ENCODE measurements around the gene GPR32.
"Not testable (repeated sequence)": the region's sequence is repeated elsewhere in the genome, so short reads cannot be mapped to it uniquely, and the experiment has no call there.

Gene GPR32, protein sequence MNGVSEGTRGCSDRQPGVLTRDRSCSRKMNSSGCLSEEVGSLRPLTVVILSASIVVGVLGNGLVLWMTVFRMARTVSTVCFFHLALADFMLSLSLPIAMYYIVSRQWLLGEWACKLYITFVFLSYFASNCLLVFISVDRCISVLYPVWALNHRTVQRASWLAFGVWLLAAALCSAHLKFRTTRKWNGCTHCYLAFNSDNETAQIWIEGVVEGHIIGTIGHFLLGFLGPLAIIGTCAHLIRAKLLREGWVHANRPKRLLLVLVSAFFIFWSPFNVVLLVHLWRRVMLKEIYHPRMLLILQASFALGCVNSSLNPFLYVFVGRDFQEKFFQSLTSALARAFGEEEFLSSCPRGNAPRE

DNA sequence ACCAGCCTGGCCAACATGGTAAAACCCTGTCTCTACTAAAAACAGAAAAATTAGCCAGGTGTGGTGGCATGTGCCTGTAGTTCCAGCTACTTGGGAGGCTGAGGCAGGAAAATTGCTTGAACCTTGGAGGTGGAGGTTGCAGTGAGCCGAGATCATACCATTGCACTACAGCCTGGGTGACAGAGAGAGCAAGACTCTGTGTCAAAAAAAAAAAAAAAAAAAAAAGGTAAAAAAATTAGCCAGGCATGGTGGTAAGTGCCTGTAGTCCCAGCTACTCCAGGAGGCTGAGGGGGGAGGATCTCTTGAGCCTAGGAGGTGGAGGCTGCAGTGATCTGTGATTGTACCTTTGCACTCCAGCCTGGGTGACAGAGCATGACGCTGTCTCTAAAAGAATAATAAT lies at the start of gene GPR32:
Gene GPR32 (plus strand): TSS at position 301 of the 400 bp plus-strand sequence. CDS start 137 bp downstream, outside the sequence.
- DNase-seq (ENCODE audit: low read depth in 2 of 2): not testable (repeated sequence)

DNA sequence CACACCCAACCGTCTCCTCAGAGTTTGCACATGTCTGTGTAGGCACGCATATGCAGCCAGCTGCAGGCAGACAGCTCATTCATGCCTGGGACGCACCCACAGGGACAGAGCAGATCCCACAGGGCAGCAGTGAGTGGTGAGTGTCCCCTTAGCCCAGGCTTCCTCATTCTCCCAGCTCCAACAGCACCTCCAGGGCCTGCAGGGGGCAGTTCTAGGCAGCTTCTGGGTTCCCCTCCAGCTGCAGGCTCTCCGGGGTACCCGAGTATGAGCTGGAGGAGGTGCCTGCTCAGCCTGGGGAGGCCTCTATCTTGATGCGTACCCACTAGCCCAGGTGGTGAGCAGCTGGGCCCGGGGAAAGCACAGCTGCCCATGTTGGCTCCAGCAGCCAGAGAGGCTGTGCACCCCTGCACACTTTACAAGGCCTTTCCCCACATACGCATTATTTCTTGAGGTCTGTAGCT lies 49.3 kb upstream of the GPR32 start:
- DNase-seq (ENCODE audit: low read depth in 2 of 2): no peak

DNA sequence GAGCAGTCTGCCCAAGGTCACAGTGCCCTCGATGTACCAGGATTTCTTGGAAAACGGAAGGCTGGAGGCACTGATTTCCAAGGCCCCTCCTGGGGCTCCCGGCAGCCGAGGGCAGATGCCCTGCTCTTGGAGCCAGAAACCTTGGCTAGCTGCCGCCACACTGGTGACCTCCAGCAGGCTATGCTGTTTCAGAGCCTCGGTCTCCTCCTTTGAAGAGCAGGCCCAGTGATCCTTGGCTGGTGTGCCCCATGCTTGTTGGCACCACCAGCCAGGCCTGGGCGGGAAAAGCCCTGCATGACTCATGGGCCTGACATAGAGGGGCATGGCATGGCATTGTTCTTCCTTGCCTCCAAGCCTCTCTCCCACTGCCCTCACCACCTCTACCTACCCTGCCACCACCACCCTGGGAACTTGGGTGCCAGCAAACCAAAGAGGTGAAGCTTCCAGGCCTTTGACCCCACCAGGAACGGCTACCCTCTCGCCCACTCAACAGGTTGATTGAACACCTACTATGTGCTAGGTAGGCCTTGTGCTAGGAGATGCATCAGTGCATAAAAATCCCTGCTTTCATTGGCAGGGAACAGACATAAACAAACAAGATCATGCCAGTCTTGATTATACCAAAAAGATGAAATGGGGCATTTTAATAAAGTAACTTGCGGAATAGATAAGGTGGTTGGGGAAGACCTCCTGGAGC lies 48.7 kb upstream of the GPR32 start:
- no peak for DNase-seq (ENCODE audit: low read depth in 2 of 2)

DNA sequence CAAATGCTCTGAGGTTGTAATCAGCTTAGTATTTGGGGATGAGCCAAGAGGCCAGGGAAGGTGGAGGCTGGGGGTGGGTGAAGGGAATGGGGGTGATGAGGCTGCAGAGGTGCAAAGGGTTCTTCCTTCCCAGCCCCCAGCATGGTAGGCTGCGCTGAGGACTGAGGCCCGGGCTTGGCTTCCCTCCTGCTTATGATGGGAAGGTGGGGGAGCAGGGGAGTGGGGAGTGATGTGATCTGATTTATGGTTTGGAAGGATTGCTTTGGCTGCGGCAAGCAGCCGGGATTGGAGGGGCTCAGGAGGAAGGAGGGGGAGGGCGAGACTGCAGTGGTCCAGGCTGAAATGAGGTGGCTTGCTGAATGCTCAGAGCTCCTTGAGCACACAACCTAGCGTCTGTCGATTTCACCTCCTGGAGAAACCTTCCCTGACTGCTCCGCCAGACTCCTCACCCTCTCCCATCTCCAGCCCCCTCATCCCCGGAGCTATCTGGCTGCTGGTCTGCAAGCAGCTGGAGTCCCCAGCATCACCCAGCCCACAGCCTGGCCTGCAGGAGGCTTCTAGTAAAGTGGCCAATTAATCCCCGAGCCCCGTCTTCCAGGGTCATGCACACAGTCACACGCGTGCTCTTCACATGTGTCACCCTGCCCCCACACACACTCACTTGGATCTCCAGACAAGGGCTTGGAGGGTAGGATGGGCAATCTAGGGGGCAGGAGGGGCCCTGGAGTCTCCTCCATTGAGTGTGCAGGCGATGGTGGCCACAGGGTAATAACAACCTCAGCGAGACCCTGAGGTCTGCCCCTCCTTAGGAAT lies 47.9 kb upstream of the GPR32 start:
- no peak for DNase-seq (ENCODE audit: low read depth in 2 of 2)

DNA sequence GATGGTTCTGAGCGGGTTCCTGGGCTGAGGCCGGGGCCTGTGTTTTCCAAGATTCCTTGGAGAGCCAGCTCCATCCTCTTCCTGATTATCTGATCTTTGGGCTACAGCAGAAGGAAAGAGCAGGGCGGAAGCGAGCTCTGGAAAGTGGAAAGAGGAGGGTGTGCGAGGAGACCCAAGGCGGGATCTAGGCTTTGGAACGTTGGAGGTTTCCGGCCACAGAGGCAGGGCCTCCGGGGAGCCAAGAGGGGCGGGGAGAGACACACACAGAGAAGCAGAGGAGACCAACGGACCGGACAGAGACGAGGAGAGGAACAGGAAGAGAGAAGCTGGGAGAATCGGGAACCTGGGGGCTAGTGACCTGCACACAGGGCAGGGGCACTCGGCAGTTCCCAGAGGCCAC lies 47.2 kb upstream of the GPR32 start, which contains the start of gene CLEC11A:
Gene CLEC11A (plus strand): TSS at position 296 of the 400 bp plus-strand sequence. CDS start 162 bp downstream, outside the sequence.
- no peak for DNase-seq (ENCODE audit: low read depth in 2 of 2)

DNA sequence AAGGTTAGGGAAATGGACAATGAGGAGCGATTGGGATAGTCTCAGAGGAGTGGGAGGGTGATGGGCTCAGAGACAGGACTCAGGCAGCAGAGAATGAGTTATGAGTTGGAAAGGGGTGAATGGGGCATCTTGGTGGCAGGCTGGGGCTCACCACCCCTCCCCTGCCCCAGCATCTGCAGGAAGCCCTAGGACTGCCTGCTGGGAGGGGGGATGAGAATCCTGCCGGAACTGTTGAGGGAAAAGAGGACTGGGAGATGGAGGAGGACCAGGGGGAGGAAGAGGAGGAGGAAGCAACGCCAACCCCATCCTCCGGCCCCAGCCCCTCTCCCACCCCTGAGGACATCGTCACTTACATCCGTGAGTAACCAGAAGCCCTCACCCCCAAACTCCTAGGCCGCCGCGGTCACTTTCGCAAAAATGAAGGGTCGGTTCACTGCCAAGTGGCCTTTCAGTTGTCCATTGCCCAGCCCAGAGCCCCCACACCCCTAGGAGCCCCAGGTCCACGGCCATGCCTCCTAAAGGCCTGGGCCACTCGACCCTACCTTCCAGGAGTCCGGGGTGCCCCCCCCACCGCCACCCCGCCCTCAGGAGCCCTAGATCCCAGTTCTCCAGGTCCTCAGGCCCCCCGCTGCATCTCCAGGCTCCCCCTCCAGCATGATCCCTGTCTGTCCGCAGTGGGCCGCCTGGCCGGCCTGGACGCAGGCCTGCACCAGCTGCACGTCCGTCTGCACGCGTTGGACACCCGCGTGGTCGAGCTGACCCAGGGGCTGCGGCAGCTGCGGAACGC lies 46.3 kb upstream of the GPR32 start:
- no peak for DNase-seq (ENCODE audit: low read depth in 2 of 2)

DNA sequence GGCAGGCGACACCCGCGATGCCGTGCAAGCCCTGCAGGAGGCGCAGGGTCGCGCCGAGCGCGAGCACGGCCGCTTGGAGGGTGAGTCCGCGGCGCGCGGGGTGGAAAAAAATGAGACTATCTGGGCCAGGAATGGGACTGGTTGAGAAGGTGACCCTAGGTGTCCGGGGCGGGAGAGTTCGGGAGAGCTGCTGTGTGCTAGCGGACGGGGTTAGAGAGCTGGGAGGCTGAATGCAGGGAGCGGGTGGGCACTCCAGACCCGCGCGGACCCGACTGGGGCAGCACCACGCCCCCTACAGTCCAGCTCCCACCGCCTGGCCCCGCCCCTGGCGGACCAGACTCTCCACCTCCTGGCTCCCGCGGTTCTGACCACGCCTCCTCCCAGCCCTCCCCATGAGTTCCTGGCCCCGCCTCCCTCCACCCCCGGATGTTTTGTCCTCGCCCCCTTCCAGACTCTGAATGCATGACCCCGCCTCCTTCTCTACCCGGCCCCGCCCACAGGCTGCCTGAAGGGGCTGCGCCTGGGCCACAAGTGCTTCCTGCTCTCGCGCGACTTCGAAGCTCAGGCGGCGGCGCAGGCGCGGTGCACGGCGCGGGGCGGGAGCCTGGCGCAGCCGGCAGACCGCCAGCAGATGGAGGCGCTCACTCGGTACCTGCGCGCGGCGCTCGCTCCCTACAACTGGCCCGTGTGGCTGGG lies 45.6 kb upstream of the GPR32 start:
- peak; percentile 94 to 95 for DNase-seq (ENCODE audit: low read depth in 2 of 2)

DNA sequence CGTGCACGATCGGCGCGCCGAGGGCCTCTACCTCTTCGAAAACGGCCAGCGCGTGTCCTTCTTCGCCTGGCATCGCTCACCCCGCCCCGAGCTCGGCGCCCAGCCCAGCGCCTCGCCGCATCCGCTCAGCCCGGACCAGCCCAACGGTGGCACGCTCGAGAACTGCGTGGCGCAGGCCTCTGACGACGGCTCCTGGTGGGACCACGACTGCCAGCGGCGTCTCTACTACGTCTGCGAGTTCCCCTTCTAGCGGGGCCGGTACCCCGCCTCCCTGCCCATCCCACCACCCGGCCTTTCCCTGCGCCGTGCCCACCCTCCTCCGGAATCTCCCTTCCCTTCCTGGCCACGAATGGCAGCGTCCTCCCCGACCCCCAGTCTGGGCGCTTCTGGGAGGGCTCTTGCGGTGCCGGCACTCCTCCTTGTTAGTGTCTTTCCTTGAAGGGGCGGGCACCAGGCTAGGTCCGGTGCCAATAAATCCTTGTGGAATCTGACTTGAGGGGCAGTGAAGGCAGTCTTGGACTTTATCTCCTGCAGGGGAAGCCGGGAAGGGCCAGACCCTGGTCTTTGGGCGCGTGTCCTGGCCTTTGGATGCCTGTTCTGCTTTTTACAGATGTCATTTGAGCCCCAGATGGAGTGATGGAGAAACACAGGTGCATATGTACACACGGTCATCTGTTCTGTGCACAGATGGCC lies 44.9 kb upstream of the GPR32 start:
- no peak for DNase-seq (ENCODE audit: low read depth in 2 of 2)

DNA sequence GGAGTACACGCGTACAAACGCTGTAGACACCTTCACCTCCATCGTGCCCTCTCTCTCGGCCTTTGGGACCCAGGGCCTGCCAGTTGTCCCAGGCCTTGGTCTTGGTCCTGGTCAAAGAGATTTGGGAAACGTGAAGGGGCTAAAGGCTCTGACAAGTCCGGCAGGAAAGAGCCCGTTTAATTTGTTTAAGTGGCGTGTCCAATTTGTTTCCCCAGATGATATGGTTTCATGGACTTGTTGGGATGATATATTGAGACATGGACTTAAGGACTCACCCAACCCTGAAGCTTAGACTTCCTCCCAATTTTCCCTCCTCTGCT lies 44.4 kb upstream of the GPR32 start:
- DNase-seq (ENCODE audit: low read depth in 2 of 2): no peak

DNA sequence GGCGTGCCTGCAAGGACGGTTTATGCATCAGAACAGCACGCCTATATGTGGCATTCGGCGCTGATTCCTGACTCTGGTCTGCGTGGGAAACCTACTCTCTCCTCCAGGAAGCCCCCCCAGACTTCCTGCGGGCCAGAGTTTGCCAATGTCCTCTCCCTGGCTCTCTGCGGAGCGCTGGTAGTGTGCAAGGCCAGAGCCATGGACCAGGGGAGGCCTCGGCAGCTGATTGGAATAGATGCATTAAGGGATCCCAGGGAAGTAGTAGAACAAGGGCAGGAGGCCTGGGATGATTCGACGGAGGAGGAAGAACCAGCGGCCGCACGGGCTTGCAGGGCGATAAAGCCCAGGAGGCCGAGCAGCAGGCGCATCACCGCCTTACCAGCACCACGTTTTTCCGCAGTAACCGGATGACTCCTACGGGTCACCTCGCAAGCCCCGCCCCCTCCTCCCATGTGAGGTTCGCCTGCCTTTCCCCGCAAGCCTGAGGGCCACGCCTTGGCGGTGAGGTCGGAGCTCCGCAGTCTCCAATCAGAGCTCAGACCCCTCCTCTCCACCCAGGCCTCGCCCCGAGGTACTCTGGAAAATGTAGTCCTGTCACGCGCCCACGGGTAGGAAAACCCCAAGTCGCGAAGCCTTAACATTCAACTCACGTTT lies 42.1 kb upstream of the GPR32 start:
- peak; percentile 80 to 85 for DNase-seq (ENCODE audit: low read depth in 2 of 2)

DNA sequence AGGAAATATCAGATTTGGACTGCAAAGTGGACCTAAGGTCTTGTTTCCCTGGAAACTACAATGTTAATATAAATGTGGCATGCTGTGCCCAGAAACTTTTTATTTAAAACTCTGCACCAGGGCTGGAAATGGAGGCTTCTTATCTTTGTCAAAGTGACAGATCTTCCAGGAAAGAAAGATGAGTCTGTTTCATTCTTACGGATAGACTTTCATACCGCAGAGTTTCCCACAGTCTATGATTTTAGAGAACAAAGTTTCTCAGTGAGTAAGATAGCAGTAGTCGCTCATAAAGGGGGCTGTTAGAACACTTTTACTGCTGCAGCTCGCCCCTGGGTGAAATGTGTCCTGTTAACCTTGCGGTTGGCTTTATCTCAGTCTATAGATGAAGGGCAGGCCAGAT lies 40.4 kb upstream of the GPR32 start:
- no peak for DNase-seq (ENCODE audit: low read depth in 2 of 2)

DNA sequence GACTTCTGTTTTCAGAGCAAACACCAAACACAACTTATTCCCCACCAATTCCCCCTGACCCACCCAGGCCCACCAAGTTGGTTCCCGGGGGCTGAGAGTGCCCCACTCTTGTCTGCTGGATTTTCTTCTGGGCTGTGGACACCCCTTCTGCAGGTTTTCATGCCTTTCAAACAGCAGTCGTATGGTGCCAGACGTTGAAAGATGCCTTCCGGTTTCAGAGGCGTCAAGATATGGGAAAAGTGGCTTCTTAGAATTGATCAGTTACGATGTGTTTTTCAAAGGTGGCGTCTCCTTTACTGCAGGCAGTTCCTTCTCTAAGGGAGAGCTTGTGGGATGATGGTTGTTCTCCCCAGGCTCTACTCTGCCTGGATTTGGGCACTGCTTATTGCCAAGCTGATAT lies 34.4 kb upstream of the GPR32 start:
- no peak for DNase-seq (ENCODE audit: low read depth in 2 of 2)

DNA sequence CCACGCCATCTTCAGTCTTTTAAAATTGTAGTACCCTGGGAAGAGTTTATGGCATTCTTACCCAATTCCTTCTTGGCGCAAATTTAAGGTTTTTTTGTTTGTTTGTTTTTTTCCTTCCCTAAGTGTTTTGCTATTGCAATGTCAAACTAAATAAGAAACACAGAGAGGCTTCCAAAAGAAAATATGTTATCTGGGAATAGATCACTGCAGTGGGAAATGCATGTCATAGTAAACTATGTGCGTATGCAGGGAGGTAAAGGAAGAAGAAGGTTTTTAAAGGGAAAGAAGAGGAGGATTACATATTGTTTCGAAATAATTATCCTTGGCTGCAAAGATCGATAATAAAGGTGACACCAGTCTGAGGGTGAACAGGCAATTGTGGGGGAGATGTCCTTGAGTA lies 33.9 kb upstream of the GPR32 start:
- DNase-seq (ENCODE audit: low read depth in 2 of 2): no peak

DNA sequence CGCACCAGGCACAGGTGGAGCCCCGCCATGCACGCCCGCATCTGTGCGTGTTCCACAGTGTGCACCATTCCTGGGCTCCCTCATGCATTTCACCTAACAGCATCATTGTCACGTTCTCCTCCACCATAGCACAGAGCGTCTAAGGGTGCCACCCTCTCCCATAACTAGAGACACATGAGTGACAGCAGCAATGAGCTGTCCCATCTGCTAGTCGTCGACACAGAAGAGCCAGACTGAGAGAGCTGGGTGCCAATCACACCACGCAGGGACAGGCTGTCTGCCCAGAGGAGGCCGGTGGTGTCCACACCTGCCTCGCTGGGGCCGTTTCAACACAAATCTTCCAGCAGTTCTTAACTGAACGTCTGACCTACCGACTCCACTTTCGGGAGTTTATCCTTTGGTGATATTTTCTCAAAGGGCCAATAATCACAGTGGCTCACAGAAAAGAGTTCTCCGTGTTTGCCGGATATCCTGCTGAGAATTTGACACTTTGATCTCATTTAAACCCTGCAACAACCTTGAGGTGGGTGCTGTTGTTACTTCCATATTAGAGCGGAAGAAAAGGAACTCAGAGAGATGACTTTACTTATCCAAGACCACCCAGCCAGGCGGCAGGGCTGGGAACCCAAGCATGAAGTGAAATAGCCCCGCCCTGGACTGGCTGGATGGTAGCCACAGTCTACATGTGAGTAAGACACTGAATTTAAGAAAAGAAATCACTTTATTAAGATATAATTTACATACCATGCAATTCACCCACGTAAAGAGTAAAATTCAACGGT lies 30.9 kb upstream of the GPR32 start:
- no peak for DNase-seq (ENCODE audit: low read depth in 2 of 2)

DNA sequence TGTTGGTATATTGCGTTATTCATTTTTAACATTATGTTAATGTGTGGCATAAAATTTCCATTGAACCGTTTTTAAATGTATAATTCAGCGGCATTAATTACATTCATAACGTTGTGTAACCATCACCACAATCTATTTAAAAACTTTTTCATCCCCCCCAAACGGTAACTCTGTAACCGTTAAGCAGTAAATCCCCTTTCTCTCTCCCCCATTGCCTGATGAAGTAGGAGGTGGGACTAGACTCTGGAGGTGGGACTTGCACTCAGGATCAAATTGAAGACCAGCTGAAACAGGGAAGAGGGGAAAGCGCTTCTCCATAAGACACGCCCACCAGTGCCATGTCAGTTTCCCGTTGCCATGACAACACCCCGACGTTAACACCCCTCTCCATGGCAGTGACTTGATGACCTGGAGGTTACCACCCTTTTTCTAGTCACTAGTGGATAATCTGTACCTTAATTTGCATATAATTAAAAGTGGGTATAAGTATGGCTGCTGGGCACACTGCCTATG lies 30.3 kb upstream of the GPR32 start:
- DNase-seq (ENCODE audit: low read depth in 2 of 2): no peak

DNA sequence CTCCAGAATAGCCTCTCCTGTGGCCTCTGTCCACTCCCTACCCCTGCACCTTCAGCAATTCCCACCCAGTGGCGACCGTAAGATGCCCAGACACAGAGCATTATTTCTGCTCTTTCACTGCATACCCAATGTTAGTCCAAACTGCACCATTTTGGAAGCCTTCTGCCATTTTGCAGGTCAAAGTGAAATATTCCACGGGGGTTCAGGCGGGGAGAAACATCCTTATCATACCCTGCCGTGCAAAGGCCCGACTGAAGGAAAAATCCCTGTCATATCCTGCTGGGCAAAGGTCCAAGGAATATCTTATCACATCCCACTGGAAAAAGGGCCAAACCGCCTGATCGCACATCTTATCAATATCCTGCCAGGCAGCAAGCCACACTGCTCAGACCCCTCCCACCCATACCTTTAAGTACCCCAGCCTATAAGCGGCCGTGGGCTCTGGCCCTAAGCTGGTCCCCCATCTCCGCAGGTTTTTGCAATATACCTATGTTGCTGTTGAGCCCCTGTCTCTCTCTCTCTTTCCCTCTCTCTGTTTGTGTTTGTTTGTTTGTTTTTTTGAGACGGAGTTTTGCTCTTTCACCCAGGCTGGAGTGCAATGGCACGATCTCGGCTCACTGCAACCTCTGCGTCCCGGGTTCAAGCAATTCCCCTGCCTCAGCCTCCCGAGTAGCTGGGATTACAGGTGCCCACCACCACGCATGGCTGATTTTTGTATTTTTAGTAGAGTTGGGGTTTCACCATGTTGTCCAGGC lies 28.9 kb upstream of the GPR32 start:
- DNase-seq (ENCODE audit: low read depth in 2 of 2): no peak

DNA sequence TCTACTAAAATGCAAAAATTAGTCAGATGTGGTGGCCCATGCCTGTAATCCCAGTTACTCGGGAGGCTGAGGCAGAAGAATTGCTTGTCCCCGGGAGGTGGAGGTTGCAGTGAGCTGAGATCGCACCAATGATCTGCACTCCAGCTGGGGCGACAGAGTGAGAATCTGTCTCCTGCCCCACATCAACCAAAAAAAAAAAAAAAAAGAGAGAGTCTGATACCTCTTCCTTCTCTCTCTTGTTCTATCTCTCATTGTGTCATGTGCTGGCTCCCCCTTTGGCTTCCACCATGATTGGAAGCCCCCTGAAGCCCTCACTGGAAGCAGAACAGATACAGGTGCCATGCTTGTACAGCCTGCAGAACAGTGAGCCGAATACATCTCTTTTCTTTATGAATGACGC lies 26.7 kb upstream of the GPR32 start:
- no peak for DNase-seq (ENCODE audit: low read depth in 2 of 2)

DNA sequence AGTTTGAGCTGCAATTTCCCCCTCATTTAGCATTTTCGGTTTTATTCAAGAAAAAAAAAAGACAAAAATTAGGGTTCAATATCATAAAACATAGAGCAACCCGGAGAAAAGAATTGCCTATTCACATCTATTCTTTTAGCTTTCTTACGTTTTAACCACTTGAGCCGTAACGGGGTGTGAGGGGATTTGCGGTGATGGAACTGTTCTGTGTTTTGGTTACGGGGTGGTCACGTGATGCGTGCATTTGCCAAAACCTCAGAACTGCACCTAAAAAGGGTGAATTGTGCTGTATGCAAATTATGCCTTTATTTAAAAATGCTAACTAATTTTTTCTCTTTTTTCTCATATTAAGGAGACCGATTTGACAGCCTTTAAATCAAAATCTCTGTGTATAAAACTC lies 25.0 kb upstream of the GPR32 start:
- DNase-seq (ENCODE audit: low read depth in 2 of 2): no peak
